T-helper 1 cell treated with Interleukin-12 subunit alpha and Interleukin-12 subunit beta and Interleukin-4 antibody, amounts not matched to agents 30 μg/mL and 1 μg/mL, for 36 hours (primary cell): Measurements from ENCODE around the gene FANCC.

Experiments
- H3K27ac Mint-ChIP-seq: one replicate; pipeline ENCODE4 v1.8.0; 2021; ENCODE audit warnings: mild to moderate bottlenecking, mixed read lengths
- H3K27me3 Mint-ChIP-seq: one replicate; pipeline ENCODE4 v1.8.0; 2021; ENCODE audit warnings: low read depth, mixed read lengths
- H3K36me3 Mint-ChIP-seq: one replicate; pipeline ENCODE4 v1.8.0; 2021; ENCODE audit warnings: low read depth, mixed read lengths
- H3K4me1 Mint-ChIP-seq: one replicate; pipeline ENCODE4 v1.8.0; 2021; ENCODE audit warnings: low read depth, mixed read lengths
- H3K4me3 Mint-ChIP-seq: one replicate; pipeline ENCODE4 v1.8.0; 2021; ENCODE audit warnings: mild to moderate bottlenecking, moderate library complexity, mixed read lengths
- H3K9me3 Mint-ChIP-seq: one replicate; pipeline ENCODE4 v1.8.0; 2021; ENCODE audit warnings: mixed read lengths

The FANCC gene

GRCh38 chr9:95092262-95093072 is 225.0 kb downstream of the FANCC start:
- H3K4me3 Mint-ChIP-seq, result no peak overlapping the region
- H3K36me3 Mint-ChIP-seq, result no peaks in the 10 kb centered on the region
- no peaks in the 10 kb centered on the region for H3K9me3 Mint-ChIP-seq
- no peaks in the 10 kb centered on the region for H3K27me3 Mint-ChIP-seq
- peaks cover 11% of the 10 kb centered on the region for H3K4me1 Mint-ChIP-seq
- no peak overlapping the region for H3K27ac Mint-ChIP-seq

DNA sequence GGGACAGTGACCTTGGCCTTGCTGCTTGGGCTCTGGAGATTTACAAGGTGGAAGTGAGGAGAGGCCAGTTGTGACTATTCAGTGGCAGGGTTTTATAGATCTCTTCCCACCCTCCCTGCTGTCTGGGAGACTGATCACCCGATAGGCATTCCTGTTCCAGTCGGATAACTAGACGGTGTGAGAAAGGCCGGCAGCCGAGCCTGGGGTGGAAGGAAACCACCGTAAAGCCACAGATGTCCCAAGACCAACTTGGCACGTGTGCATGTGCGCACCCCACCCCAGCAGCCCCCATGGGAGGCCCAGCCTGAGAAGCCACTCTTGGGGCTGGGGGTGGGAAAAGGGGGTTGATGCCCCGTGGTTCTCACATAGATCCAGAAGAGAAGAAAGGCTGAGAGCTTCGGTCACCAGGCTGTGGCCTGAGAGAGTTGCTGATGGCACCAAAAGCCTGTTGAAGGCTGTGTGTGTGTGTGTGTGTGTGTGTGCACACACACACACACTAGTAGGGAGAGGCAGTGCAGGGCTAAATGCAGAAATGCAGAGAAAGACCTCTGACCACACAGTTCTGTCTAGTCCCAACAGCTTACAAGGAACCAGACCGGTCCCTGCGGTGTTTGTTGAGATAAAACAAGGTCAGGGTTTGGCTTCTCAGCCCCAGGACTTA is 225.8 kb downstream of the FANCC start:
- H3K9me3 Mint-ChIP-seq, result no peaks in the 10 kb centered on the region
- peaks cover 11% of the 10 kb centered on the region for H3K4me1 Mint-ChIP-seq
- H3K27ac Mint-ChIP-seq, result no peak overlapping the region
- no peak overlapping the region for H3K4me3 Mint-ChIP-seq
- H3K27me3 Mint-ChIP-seq, result no peaks in the 10 kb centered on the region
- H3K36me3 Mint-ChIP-seq, result no peaks in the 10 kb centered on the region

- H3K36me3 Mint-ChIP-seq, result no peaks in the 10 kb centered on the region
- H3K27me3 Mint-ChIP-seq, result no peaks in the 10 kb centered on the region
- no peaks in the 10 kb centered on the region for H3K9me3 Mint-ChIP-seq
- peaks cover 11% of the 10 kb centered on the region for H3K4me1 Mint-ChIP-seq
- no peak overlapping the region for H3K4me3 Mint-ChIP-seq
- H3K27ac Mint-ChIP-seq, result no peak overlapping the region
These were observed 226.5 kb downstream of the FANCC start for GRCh38 chr9:95090871-95091577.

DNA sequence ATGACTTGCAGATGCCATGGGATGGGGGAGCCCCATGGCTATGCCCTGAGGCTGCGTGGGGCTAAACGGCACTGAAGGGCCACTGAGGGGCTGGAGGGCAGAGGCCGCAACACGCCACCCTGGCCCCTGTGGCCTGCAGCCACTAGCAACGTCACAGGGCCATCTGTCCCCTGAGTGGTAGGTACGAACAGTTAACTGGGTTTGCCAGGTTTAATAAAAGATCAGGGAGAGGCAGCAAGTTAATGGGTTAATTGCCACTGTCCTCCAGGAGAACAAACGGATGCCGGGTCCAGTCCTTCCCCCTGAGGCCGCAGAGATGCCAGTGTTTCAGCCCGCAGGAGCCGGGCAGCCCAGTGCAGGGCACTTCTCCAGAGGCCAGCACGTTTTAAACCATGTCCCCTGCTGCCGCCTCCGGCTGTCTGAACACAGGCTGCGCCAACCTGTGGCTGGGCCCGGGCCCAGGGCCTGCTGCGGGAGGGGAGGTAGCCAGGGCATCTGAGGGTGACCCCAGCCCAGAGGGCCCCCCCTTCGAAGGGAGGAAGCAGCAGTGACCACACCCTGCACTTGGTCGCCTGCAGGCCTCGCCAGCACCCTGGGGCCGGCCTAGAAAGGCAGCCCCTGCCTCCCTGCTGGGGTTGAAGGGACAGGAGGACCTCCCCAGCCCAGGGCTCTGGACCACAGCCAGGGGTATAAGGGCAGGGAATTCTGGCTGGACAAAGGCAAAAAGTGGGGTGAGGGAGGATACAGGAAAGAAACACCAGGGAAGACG is 227.3 kb downstream of the FANCC start:
- no peaks in the 10 kb centered on the region for H3K9me3 Mint-ChIP-seq
- no peak overlapping the region for H3K4me3 Mint-ChIP-seq
- H3K27ac Mint-ChIP-seq, result no peak overlapping the region
- no peaks in the 10 kb centered on the region for H3K36me3 Mint-ChIP-seq
- H3K4me1 Mint-ChIP-seq, result peaks cover 11% of the 10 kb centered on the region
- no peaks in the 10 kb centered on the region for H3K27me3 Mint-ChIP-seq

DNA sequence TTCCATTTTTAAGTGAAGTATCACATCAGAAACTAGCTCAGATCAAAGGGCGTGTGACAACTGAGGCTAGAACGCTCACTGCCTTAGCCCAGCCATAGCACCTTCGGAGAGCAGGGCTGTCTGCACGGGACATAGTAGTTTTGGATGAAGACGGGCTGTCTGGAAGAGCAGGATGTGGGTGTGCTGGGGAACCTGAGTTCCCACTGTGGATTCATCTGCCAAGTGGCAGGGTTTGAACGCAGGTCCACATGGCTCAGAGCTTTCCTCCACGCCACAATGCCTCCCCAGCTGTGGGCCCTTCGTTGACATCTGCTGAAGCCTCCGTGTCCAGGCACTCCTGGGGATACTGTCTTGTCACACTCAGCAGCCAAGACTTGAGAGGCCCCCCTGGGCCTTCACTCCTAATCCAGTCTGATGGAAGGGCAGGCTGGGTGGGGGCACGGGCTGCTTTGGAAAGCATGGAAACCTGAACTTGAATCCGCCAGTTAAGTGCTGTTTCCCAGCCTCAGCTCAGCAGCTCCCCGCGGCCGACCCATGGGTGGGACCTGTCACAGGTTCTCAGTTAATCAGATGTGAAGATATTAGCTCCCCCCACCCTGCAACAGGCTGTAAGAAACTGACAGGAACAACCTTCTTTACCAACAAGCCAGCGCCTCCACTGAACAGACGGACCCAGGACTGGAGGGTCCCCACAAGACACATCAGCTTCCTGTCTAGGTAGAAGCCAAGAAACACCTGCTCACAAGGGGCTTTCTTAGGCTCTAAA is 228.1 kb downstream of the FANCC start:
- H3K27ac Mint-ChIP-seq, result no peak overlapping the region
- no peaks in the 10 kb centered on the region for H3K36me3 Mint-ChIP-seq
- no peak overlapping the region for H3K4me3 Mint-ChIP-seq
- H3K4me1 Mint-ChIP-seq, result peaks cover 11% of the 10 kb centered on the region
- H3K9me3 Mint-ChIP-seq, result no peaks in the 10 kb centered on the region
- no peaks in the 10 kb centered on the region for H3K27me3 Mint-ChIP-seq

DNA sequence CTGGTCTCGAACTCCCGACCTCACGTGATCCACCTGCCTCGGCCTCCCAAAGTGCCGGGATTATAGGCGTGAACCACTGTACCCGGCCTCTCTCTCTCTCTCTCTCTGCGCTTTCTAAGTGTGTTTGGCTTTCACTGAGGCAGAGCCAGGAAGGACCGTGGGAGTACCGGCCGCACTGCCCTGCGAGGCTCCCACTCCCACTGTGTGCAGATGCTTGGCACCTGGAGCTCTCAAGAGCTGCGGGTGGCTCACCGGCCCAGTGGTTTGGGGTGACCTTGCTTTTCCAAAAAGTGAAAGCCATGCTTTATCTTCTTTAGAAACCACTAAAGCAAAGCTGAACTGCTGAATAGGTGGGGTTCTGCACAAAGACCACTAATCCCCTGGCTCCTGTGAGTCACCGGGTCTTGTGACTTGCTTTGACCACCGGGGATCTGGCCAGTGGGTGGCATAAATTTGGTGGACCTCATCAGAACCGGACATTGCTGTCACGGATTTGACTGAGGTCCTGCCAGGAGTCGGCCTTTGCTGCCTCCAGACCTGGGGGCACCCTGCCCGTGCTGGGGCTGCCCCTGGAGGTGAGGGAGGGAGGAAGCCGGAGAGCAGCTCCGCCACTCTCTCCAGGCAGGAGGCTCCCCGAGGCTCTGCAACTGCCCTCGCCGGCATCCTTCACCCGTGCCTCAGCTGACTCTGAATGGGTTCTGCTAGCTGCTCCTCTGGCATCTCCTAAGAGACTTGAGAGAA is 228.9 kb downstream of the FANCC start:
- Mint-ChIP-seq H3K4me1 (peaks cover 6% of the 10 kb centered on the region), H3K4me3 (no peak overlapping the region), H3K27ac (no peak overlapping the region), H3K36me3 (no peaks in the 10 kb centered on the region), H3K27me3 (no peaks in the 10 kb centered on the region), H3K9me3 (no peaks in the 10 kb centered on the region)

DNA sequence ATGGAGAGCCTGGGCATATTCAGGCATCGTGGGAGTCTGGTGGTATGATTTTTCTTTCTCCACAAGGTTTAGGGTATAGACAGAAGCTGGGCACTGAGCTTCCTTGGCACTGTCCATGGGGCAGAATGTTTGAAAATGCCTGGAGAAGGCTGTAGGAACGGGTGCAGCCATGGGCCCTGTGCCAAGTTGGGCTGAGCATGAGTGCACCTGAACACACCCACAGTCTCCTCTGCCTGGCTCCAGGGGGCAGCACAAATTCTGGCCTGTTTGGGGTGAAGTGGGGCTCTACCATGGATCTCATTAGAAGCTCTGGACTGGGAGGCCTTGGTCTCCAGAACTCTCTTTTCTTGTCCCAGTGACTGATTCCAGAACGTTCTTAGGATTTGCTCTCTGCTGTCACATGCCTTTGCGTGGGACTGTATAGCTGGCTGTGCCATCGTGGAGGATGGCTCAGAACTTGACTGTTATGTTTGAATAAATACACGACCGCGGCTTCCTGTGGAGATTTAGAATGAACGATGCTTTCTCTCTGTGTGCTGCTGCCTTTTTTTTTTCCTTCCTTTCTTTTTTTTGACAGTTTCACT is 229.8 kb downstream of the FANCC start:
- Mint-ChIP-seq H3K27ac (no peak overlapping the region), H3K4me1 (peaks cover 3% of the 10 kb centered on the region), H3K27me3 (no peaks in the 10 kb centered on the region), H3K36me3 (no peaks in the 10 kb centered on the region), H3K9me3 (no peaks in the 10 kb centered on the region), H3K4me3 (no peak overlapping the region)

- H3K4me1 Mint-ChIP-seq, result no peaks in the 10 kb centered on the region
- no peaks in the 10 kb centered on the region for H3K9me3 Mint-ChIP-seq
- H3K27me3 Mint-ChIP-seq, result no peaks in the 10 kb centered on the region
- no peaks in the 10 kb centered on the region for H3K36me3 Mint-ChIP-seq
- H3K27ac Mint-ChIP-seq, result no peak overlapping the region
- H3K4me3 Mint-ChIP-seq, result no peak overlapping the region
These were observed 230.9 kb downstream of the FANCC start for GRCh38 chr9:95086564-95086955.

DNA sequence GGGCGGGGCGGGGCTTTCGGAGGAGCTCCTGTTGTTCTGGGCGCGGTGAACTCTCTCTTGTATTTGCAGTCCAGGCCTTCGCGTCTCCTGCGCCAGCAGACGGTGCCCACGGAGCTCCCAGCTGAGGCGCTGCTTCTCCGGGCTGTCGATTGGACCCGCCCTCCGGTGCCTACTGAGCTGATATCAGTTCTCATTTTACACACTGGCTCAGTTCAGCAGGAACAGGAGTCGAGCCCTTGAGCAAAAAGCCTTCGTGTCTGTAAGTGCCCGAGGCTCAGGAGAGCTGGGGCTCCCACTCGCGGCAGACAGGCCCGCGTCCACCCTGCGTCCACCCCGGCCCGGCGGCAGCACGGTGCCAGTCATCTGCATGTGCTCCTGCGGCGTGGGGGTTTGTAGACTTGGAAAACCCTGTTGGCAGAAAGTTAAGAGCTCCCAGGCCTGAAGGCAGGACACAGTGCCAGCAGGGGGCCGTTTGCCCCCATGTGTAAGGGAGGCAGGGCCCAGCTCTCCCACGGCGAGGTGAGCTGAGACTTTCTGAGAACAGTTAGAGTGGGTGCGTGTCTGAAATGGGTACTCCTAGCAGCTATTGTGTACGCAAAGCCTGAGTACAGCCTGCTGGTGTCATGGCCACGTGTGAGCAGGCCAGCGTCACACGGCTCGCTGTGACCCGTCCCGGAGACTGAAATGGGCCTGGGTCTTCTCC is 231.5 kb downstream of the FANCC start:
- Mint-ChIP-seq H3K4me3 (no peak overlapping the region), H3K27ac (no peak overlapping the region), H3K4me1 (no peaks in the 10 kb centered on the region), H3K36me3 (no peaks in the 10 kb centered on the region), H3K27me3 (no peaks in the 10 kb centered on the region), H3K9me3 (no peaks in the 10 kb centered on the region)

- Mint-ChIP-seq H3K9me3 (no peaks in the 10 kb centered on the region), H3K27me3 (no peaks in the 10 kb centered on the region), H3K4me3 (no peak overlapping the region), H3K36me3 (no peaks in the 10 kb centered on the region), H3K4me1 (no peaks in the 10 kb centered on the region), H3K27ac (no peak overlapping the region)
These were observed 232.3 kb downstream of the FANCC start for GRCh38 chr9:95085036-95085770.

DNA sequence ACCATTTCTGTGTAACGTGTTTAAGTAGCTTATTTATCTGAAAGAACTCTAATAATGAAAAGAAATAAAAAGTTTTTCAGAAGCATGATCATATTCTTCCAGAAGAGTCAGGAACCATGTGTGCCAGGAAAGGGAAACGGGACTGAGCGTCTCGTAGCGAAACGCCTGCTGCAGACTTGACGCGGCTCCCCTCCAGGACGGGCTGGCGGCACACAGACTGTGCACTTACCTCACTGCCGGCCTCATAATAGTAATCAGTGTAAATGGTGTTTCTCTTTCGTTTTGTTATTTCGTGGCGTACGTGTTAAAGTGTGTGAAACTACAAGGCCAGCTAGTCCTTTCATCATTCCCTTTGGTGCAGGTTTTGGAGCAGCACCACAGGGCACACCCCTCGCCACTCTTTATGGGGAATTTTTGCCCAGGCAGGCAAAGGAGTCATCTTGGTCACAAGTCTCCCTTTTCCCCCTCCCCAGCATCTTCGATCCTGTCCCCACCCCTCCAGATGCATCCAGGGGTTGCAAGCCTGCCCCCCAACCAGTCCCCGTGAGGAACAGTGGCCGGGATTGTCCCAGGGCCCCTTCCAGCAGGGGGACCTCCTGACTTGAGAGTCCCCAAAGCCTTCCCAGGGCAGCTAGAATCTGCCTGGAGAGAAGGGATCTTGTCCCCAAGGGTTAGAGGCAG is 233.1 kb downstream of the FANCC start:
- no peaks in the 10 kb centered on the region for H3K9me3 Mint-ChIP-seq
- no peaks in the 10 kb centered on the region for H3K4me1 Mint-ChIP-seq
- no peaks in the 10 kb centered on the region for H3K36me3 Mint-ChIP-seq
- H3K27me3 Mint-ChIP-seq, result no peaks in the 10 kb centered on the region
- no peak overlapping the region for H3K4me3 Mint-ChIP-seq
- H3K27ac Mint-ChIP-seq, result no peak overlapping the region
